ACC112 (cell line): Measurements from ENCODE around the gene RFC5.
A peak's percentile ranks its signal among the peaks of the same experiment; 100 is the strongest.
"Not testable (repeated sequence)": the region's sequence is repeated elsewhere in the genome, so short reads cannot be mapped to it uniquely, and the experiment has no call there.

Source experiments
- H2AFZ ChIP-seq: fragments of 200-600 bp; sonication (generic); one replicate; pipeline ENCODE4 v1.6.0; 2017; ENCODE audit warnings: antibody characterized with exemption, low read length; ENCODE audit not compliant: unreplicated experiment
- H3K27ac ChIP-seq: fragments of 200-600 bp; sonication (generic); 2 replicates; pipeline ENCODE4 v1.5.1; 2014; ENCODE audit warnings: low read depth, mild to moderate bottlenecking, antibody characterized with exemption, low read length, moderate library complexity
- H3K27me3 ChIP-seq: fragments of 200-600 bp; sonication (generic); 2 replicates; pipeline ENCODE4 v1.6.1; 2014; ENCODE audit warnings: mild to moderate bottlenecking, antibody characterized with exemption, low read length, moderate library complexity, mixed read lengths; ENCODE audit not compliant: insufficient read depth
- H3K36me3 ChIP-seq: fragments of 200-600 bp; sonication (generic); 2 replicates; pipeline ENCODE4 v1.6.1; 2016; ENCODE audit warnings: mild to moderate bottlenecking, antibody characterized with exemption, low read length, moderate library complexity, mixed read lengths; ENCODE audit not compliant: insufficient read depth
- H3K4me1 ChIP-seq: fragments of 200-600 bp; sonication (generic); one replicate; pipeline ENCODE4 v1.6.1; 2016; ENCODE audit warnings: low read length, mixed read lengths; ENCODE audit not compliant: insufficient read depth, unreplicated experiment, control insufficient read depth
- H3K4me3 ChIP-seq: fragments of 200-600 bp; sonication (generic); 2 replicates; pipeline ENCODE4 v1.5.1; 2014; ENCODE audit warnings: mild to moderate bottlenecking, low read depth, low read length
- H3K79me2 ChIP-seq: fragments of 200-600 bp; sonication (generic); one replicate; pipeline ENCODE4 v1.6.0; 2016; ENCODE audit warnings: low read length; ENCODE audit not compliant: control insufficient read depth, unreplicated experiment, insufficient read depth

The RFC5 gene

GRCh38 chr12:117981267-117981666 is 35.2 kb upstream of the RFC5 start:
- peak overlapping the region; percentile 33; the same call in 1 of the 2 replicates for H3K4me3 ChIP-seq
- no peak overlapping the region for H3K27ac ChIP-seq
- H3K36me3 ChIP-seq = no peaks in the 10 kb centered on the region
- H3K79me2 ChIP-seq = no peaks in the 10 kb centered on the region
- peaks cover 3% of the 10 kb centered on the region for H3K4me1 ChIP-seq
- H3K27me3 ChIP-seq = 0 out of 2 replicates have a peak, but pooled peaks cover 4% of the 10 kb centered on the region
- H2AFZ ChIP-seq = peak overlapping the region; percentile 38

- Histone ChIP-seq H3K79me2 (no peaks in the 10 kb centered on the region), H3K27ac (no peak overlapping the region), H3K36me3 (no peaks in the 10 kb centered on the region), H3K4me1 (peaks cover 13% of the 10 kb centered on the region), H2AFZ (no peak overlapping the region), H3K4me3 (no peak overlapping the region), H3K27me3 (no peaks in the 10 kb centered on the region)
Observed at GRCh38 chr12:117985182-117985581, 31.3 kb upstream of the RFC5 start.

DNA sequence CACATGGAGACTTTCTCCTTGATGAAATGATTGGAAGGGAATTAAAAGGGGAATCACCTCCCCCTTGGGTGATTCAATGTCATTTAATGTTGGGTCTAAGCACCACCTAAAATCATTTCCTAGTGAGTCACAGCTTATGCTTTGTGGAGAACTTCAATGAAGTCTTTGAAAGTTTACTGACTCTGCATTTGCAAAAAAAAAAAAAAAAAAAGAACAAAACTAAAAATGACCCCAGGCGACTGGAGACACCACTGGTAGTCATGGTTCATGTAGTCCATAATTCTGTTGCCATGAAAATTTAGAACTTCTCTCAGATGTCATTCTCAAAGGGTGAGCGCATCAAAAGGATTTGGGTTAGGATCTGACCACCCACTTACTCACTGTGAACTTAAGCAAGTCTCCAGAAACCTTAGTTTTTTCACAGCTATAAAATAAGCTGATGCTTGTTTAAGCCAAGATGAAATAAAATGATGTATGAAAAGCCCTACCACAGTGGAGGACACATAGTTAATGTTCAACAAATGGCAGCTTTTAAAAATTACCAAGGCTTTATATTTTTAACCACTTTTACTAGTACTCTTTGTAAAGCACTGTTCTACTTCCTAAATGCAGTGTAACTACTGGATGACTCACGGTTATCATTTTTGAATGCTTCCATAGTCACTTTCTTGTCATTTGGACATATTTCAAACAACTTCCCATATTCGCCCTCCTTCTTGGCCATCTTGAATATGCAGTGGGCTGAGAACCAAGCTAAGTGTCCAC is 29.6 kb upstream of the RFC5 start:
- peak overlapping the region; percentile 87 for H3K27ac ChIP-seq
- H3K79me2 ChIP-seq = no peaks in the 10 kb centered on the region
- peak overlapping the region; percentile 39 for H2AFZ ChIP-seq
- H3K36me3 ChIP-seq = no peaks in the 10 kb centered on the region
- H3K4me3 ChIP-seq = 0 out of 2 replicates have a peak overlapping the region, but pooled peaks have one; percentile 2
- H3K27me3 ChIP-seq = no peaks in the 10 kb centered on the region
- H3K4me1 ChIP-seq = peaks cover 13% of the 10 kb centered on the region

DNA sequence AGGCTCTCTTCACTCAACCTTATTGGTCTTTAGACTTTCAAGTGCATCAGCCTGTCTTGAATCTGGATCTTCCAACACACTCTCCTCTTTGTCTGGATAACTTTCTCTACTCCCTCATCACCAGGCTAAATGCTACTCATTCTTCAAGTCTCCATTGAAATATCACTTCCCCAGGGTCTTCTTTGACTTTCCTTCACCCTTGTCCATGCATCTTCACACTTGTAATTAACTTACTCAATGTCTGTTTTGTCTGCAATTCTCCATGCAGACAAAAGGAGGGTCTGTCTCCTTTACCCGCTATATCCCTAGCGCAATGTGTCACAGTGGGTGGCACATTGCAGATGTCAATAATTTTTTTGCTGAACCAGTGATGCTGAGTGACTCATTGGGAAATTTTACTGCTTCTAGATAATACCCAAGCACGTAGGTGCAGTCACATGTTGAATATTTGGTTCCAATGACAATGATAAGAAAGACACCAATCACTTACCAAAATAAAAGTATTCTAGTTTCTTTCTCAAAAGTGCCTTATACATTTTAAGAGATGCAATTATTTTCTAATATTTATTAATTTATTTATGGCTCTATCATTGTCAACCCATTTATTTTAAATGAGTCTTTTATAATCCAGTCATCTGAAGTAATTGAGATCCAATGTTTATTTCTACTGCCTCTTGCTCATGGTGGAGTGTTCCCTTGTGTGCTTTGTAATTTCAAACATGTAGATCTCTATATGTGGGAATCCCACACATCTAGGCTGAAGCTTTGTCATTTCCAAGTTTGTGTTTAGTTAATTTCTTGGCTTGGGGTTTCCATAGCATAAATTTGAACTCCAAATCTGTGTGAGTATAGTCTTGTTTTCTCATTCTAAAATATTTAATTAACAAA is 21.7 kb upstream of the RFC5 start:
- H3K36me3 ChIP-seq = no peaks in the 10 kb centered on the region
- H3K27me3 ChIP-seq = peaks cover 9% of the 10 kb centered on the region; the same call in 1 of the 2 replicates
- no peaks in the 10 kb centered on the region for H3K4me1 ChIP-seq
- H2AFZ ChIP-seq = no peak overlapping the region
- no peak overlapping the region for H3K4me3 ChIP-seq
- H3K79me2 ChIP-seq = no peaks in the 10 kb centered on the region
- H3K27ac ChIP-seq = no peak overlapping the region

DNA sequence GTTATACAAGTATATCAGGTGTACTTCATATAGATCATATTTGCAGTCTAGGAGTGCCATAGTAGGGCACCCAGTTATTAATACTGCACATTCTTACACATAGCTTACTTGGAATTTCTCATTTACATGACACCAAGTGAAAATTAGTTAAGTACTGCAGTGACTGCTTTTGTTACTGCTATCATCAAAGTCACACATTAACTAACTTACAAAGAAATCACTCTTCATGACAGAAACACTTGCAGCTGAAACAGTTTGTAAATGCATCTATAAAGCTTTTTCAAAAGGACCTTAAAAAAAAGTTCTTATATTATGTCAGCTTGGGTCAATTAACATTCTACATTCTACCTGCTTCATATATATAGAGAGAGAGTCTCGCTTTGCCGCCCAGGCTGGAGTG is 17.8 kb upstream of the RFC5 start:
- Histone ChIP-seq H3K4me1 (no peaks in the 10 kb centered on the region), H3K4me3 (no peak overlapping the region), H3K27me3 (peaks cover 5% of the 10 kb centered on the region; the same call in 1 of the 2 replicates), H2AFZ (no peak overlapping the region), H3K27ac (no peak overlapping the region), H3K79me2 (no peaks in the 10 kb centered on the region), H3K36me3 (no peaks in the 10 kb centered on the region)

- not testable (repeated sequence) for H3K27me3 ChIP-seq, H3K4me3 ChIP-seq, H3K36me3 ChIP-seq, H2AFZ ChIP-seq, H3K27ac ChIP-seq, H3K79me2 ChIP-seq, H3K4me1 ChIP-seq
Observed at GRCh38 chr12:117999806-118000205, 16.7 kb upstream of the RFC5 start.

DNA sequence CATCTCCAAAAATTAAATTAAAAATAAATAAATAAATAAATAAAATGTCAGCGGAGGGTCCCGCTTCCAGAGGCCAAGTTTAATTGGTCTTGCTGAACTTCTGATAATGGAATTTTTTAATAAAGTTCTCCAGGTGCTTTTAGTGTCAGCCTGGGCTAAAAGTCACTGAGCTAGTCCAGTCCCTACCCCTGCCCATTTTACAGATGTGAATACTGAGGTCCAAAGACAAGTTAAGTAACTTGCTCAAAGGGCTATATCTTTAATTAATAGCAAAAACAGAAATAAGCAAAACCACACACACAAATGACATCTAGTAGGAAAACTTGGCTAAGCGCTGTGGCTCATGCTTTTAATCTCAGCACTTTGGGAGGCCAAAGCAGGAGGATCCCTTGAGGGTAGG is 5.6 kb upstream of the RFC5 start:
- Histone ChIP-seq H3K36me3 (no peaks in the 10 kb centered on the region), H3K27me3 (0 out of 2 replicates have a peak, but pooled peaks cover 8% of the 10 kb centered on the region), H3K27ac (no peak overlapping the region), H2AFZ (no peak overlapping the region), H3K4me3 (no peak overlapping the region), H3K79me2 (no peaks in the 10 kb centered on the region), H3K4me1 (peaks cover 2% of the 10 kb centered on the region)

DNA sequence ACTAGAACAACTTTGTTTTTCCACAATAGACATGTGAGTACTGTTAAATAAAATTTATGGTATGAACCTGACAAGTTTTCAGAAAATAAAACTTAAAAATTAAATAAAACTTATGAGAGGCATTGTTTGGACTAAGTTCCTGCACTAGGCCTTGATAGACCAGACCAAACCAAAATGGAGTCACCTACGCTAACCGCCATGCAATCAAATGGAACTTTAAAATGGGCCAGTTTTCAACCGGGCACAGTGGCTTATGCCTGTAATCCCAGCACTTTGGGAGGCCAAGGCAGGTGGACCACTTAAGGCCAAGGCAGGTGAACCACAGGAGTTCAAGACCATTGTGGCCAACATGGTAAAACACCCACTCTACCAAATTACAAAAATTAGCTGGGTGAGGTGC is 5.1 kb upstream of the RFC5 start:
- peaks cover 5% of the 10 kb centered on the region for H3K4me1 ChIP-seq
- H3K79me2 ChIP-seq = no peaks in the 10 kb centered on the region
- 0 out of 2 replicates have a peak, but pooled peaks cover 8% of the 10 kb centered on the region for H3K27me3 ChIP-seq
- no peak overlapping the region for H2AFZ ChIP-seq
- no peak overlapping the region for H3K27ac ChIP-seq
- H3K36me3 ChIP-seq = no peaks in the 10 kb centered on the region
- no peak overlapping the region for H3K4me3 ChIP-seq

GRCh38 chr12:118011961-118012360 is 4.5 kb upstream of the RFC5 start:
- peaks cover 4% of the 10 kb centered on the region for H3K79me2 ChIP-seq

GRCh38 chr12:118013283-118013682 is 3.2 kb upstream of the RFC5 start:
- Histone ChIP-seq H3K27ac (no peak overlapping the region), H3K79me2 (peaks cover 17% of the 10 kb centered on the region), H3K36me3 (0 out of 2 replicates have a peak, but pooled peaks cover 3% of the 10 kb centered on the region), H3K4me1 (peaks cover 15% of the 10 kb centered on the region), H3K27me3 (0 out of 2 replicates have a peak, but pooled peaks cover 1% of the 10 kb centered on the region), H2AFZ (no peak overlapping the region), H3K4me3 (no peak overlapping the region)

More at GRCh38 chr12:118011961-118012360, 4.5 kb upstream of the RFC5 start:
- no peak overlapping the region for H2AFZ ChIP-seq
- H3K4me3 ChIP-seq = no peak overlapping the region
- H3K27me3 ChIP-seq = 0 out of 2 replicates have a peak, but pooled peaks cover 7% of the 10 kb centered on the region
- no peaks in the 10 kb centered on the region for H3K36me3 ChIP-seq
- peaks cover 5% of the 10 kb centered on the region for H3K4me1 ChIP-seq
- H3K27ac ChIP-seq = no peak overlapping the region
